Nephron progenitor cell (in vitro differentiated cells): Measurements from ENCODE around the gene PGAP2.

Source experiments
- DNase-seq: peaks from one replicate; pipeline ENCODE4 v3.0.0; 2021
- H3K27ac Mint-ChIP-seq: 2 replicates; pipeline ENCODE4 v1.8.0; 2021; ENCODE audit warnings: mild to moderate bottlenecking, moderate library complexity, mixed read lengths
- H3K27me3 Mint-ChIP-seq: 2 replicates; pipeline ENCODE4 v1.8.0; 2021; ENCODE audit warnings: mild to moderate bottlenecking, low read depth, mixed read lengths; ENCODE audit not compliant: poor library complexity
- H3K36me3 Mint-ChIP-seq: 2 replicates; pipeline ENCODE4 v1.8.0; 2021; ENCODE audit warnings: low read depth, mixed read lengths
- H3K4me1 Mint-ChIP-seq: 2 replicates; pipeline ENCODE4 v1.8.0; 2021; ENCODE audit warnings: mixed read lengths
- H3K4me3 Mint-ChIP-seq: 2 replicates; pipeline ENCODE4 v1.8.0; 2021; ENCODE audit warnings: mild to moderate bottlenecking, moderate library complexity, mixed read lengths
- H3K9me3 Mint-ChIP-seq: 2 replicates; pipeline ENCODE4 v1.8.0; 2021; ENCODE audit warnings: mild to moderate bottlenecking, moderate library complexity, mixed read lengths
- TF ChIP-seq, protein P1 (sequence below): fragments of 200-600 bp; sonication (generic); IDR thresholded peaks from 2 replicates; pipeline ENCODE4 v1.5.0; 2021; ENCODE audit warnings: antibody characterized with exemption

Gene PGAP2

DNA sequence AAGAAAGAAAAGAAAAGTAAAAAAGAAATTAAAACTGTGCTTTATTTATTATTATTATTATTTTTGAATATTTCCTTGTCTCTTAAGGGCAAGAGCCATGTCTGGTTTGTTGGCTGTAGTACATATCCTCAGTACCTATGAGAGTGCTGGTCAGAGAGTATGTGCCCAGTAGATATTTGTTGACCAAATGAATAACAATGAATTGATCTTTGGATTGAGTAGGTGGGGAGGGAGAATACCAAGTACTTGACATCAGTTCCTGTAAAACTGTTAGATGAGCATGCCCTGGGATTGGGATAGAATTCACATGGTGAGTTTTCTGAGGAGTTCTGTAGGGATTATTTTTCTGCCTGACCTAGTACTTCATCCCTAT is 58.5 kb downstream of the PGAP2 start:
- peaks cover 37% of the 10 kb centered on the region for H3K4me1 Mint-ChIP-seq
- H3K36me3 Mint-ChIP-seq = no peaks in the 10 kb centered on the region
- no peak overlapping the region for H3K4me3 Mint-ChIP-seq
- no peak overlapping the region for H3K27ac Mint-ChIP-seq
- TF ChIP-seq, protein P1, sequence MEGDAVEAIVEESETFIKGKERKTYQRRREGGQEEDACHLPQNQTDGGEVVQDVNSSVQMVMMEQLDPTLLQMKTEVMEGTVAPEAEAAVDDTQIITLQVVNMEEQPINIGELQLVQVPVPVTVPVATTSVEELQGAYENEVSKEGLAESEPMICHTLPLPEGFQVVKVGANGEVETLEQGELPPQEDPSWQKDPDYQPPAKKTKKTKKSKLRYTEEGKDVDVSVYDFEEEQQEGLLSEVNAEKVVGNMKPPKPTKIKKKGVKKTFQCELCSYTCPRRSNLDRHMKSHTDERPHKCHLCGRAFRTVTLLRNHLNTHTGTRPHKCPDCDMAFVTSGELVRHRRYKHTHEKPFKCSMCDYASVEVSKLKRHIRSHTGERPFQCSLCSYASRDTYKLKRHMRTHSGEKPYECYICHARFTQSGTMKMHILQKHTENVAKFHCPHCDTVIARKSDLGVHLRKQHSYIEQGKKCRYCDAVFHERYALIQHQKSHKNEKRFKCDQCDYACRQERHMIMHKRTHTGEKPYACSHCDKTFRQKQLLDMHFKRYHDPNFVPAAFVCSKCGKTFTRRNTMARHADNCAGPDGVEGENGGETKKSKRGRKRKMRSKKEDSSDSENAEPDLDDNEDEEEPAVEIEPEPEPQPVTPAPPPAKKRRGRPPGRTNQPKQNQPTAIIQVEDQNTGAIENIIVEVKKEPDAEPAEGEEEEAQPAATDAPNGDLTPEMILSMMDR = no peak
- no peaks in the 10 kb centered on the region for H3K27me3 Mint-ChIP-seq
- H3K9me3 Mint-ChIP-seq = no peaks in the 10 kb centered on the region
- no peak for DNase-seq

DNA sequence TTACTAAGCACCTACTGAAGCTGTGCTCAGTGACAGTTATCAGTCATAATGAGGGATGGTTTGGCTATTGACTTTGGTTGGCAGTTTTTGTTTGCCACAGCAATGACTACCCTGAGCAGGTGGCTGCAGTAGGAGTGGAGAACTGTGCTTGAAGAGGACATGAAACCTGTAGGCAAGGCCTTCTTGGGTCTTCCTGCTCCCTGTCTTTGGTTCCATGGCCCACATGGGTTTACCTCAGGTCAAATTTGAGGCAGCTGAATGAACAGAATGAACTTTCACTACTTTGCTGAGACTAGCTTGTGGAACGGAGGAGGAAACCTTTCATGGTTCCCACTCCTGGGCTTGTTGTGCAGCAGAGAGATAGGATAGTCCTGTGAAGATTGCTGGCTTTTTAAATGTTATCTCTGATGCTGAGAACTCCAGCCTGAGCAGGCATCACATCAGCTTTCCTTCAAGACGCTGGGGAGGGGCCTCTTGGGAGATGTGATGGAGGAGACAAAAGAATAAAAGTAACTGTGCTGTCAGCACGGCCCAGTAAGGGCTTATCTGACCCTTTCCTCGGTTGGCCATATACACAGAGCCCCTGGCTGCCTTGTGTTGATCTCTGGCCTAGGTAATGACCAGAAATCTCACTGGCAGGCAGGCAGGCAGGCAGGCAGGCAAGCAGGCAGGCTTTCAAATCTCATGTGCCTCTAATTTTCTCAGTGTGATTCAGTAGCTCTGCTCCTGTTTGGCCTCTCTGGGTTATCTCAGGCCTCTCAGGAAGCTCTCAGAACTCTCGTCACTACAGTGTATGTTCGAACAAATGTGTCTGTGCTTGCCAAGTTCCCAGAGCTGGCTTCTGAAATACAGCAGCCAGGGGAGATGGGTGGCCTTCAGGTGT is 59.1 kb downstream of the PGAP2 start:
- H3K27ac Mint-ChIP-seq = peak overlapping the region; percentile 30
- no peaks in the 10 kb centered on the region for H3K36me3 Mint-ChIP-seq
- no peaks in the 10 kb centered on the region for H3K9me3 Mint-ChIP-seq
- H3K27me3 Mint-ChIP-seq = no peaks in the 10 kb centered on the region
- TF ChIP-seq, protein P1 = no peak
- DNase-seq = no peak
- H3K4me1 Mint-ChIP-seq = peaks cover 35% of the 10 kb centered on the region
- no peak overlapping the region for H3K4me3 Mint-ChIP-seq

DNA sequence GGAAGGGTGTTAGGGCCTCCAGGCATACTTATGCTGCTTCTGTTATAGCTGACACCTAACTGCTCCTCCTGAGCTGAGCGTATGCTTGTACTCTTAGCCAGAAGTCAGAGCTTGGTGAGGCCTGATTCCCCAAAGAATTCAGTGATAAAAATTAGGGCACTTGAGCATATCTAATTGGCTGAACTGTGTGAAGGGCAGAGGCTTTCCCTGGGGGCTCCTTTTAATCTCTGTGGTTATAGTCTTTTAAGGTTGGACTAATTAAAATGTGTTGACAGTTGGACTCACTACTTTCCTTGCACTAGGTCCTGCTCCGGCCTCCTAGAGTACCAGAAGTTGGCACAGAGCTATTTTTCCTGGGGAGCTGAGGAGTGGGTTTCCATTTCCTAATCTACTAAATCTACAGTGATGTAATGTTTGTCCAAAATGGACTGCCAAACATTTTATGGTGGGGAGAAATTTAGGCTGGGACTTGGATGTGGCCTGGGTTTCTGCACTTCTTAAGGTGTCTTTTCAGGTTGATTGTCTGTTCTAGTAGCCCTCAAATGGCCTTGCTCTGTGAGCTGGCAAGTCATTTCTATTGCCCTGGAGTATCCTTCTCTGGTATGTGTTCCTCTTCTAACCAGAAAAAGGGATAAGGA is 65.5 kb downstream of the PGAP2 start:
- no peaks in the 10 kb centered on the region for H3K36me3 Mint-ChIP-seq
- TF ChIP-seq, protein P1 = no peak
- no peaks in the 10 kb centered on the region for H3K9me3 Mint-ChIP-seq
- H3K27me3 Mint-ChIP-seq = no peaks in the 10 kb centered on the region
- DNase-seq = no peak
- H3K27ac Mint-ChIP-seq = peak overlapping the region; percentile 18
- peaks cover 33% of the 10 kb centered on the region for H3K4me1 Mint-ChIP-seq
- H3K4me3 Mint-ChIP-seq = no peak overlapping the region
